Kidney tubule cell (primary cell): Measurements from ENCODE around the gene ZNF236.

Source experiments
- DNase-seq: peaks from one replicate; pipeline ENCODE4 v3.0.0-alpha.2; 2018; ENCODE audit warnings: low spot score

ZNF236 gene

DNA sequence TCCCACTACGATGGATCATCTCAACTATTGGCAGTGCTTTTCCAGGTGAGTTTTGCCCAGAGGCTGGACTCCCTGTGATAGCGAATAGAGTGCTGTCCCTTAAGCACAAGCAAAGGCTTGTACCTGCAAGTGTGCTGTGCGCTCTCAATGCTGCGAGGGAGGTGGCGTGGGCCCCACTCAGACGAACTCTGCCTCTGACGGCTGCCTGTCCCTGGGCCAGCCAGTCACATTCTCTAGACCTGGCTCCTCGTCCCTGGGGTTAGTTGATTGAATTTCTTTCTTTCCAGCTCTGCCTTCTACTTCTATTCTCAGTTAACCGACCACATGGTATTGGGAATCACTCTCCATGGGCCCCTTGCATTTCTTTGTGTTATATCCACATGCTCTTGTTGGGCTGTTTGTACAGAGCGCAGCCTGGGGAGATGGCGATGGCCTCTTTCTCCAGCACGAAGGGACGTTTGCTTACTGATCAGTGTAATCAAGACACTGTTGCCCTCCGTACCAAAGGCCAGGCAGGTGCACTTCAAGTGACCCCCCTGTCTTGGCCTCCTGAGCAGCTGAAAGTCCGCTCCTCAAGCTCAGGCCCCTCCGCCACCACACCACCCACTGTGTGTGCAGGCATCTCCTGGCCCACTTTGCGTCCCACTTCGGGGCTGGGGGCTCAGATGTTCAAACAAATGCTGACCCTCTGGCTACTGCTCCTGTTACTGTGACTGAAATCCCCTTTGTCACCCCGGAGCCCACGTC, 151.3 kb downstream of the ZNF236 start:
- DNase-seq: no peak

GRCh38 chr18:76974386-76974785, 152.0 kb downstream of the ZNF236 start:
- DNase-seq: no peak

GRCh38 chr18:76975577-76976110, 153.3 kb downstream of the ZNF236 start:
- no peak for DNase-seq

DNA sequence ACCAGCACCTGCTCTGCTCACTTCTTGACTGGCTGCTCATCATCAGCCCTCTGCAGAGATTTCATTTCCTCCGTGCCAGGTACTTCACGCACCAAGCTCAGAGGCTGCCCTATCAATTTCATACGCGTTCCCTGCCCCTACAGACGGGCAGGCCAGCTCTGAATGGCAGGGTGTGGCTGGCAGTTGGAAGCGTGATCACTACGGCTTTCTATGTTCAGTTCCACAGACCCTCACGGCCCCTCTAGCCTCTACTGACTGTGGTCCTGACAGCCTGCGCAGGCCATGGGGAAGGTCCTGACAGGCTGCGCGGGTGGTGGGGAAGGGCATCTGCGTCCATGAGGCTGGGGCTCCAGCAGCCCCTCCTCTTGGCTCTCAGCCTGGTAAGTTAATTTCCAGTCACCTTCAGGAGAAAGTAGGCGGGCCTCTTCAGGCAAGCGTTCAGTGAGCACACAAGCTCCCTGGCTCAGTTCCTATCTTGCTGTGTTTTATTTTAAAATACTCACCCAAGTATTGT, 154.8 kb downstream of the ZNF236 start:
- no peak for DNase-seq

GRCh38 chr18:76977684-76978232, 155.4 kb downstream of the ZNF236 start:
- no peak for DNase-seq

- no peak for DNase-seq
Observed at GRCh38 chr18:76978616-76979015, 156.3 kb downstream of the ZNF236 start.

DNA sequence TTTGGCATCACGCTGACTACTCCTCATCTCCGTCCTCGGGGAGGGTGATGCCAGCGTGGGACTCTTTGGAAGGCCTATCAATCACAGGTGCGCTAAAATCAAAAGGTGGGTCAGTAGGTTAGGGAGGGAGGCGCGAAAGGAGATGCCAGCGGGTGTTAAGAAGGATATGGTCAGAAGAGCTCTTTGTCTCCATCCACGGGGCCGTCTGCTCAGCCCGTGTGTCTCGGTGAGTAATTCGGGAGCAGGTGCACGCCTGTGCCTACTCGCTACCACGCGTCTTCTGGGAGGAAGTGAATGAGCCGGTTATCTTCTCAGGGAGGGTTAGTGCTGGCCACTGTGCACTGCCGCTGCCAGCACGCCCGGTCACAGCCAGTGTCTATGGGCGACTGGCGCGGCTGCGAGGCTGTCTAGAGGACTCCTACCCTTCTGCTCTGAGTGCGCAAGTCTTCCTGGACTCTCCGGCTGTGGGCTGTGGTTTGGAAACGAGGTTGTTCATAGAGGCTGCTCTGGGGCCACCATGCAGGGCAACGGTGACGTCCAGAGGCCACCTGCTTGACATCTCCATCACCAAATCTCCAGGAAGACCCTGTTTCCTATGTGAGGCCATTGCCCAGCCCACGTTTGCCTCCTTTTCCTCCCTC, 156.9 kb downstream of the ZNF236 start:
- DNase-seq: no peak

DNA sequence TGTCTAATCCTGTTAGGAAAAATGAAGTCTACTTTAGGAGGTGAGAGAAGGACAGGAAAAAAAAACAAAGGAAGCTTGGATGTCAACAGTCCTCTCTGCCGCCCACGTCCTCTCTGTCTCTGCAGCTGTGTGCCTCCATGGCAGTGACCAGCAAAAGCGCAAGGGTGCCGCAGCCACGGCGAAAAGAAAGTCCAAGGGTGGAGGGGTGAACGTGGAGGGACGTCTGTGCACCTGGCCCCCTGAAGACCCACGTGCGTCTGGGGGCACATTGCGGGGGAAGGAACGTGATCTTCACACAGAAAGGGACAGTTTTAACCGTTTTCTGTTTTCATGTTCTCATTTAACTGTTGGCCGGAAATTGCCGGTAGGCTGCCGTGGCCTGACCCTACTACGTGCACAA, 157.5 kb downstream of the ZNF236 start:
- no peak for DNase-seq

GRCh38 chr18:76980663-76981395, 158.5 kb downstream of the ZNF236 start:
- DNase-seq: peak; percentile 30

DNA sequence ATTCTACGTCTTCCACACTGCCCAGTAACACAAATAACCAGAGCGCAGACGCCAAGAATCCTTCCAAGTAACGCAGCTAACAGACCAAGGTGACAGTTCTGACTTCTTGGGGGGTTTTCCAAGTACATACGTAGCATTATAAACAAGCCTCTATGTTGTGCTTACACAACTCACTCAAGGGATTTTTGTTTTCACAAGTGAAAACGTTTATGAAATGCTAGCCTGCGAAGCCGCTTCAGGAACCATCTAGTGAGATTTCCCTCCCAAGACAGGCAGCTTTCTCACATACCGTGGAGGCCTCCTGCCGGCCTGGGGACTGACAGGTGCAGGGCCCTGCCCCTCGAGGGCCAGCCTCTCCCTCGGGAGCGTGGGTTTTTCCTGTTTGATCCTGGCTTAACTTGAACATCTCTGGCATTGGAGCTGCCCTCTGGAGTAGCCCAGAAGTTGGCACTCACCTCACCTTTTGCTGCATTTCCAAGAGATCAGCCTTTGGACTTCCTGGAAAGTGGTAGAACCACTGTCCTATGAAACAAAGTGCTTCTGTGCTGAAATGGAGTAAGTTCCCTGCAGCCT, 159.1 kb downstream of the ZNF236 start:
- DNase-seq: no peak

DNA sequence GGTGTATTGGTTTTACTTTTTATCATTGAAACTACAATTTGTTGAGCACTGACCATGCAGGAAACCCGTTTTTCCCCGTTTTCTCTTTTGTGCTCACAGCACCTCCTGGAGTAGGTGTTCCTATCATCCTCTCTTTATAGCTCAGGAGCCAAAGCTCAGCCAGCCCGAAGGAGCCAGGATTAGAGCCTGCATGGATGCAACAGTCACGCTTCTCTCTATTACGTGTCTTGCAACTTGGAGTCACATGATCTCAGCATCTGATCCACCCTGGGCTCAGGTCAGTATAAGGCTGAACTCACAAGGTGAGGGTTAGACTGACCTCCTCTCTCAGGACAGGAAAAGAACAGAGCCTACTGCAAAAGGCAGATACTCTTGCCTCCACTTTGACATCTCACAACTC, 159.7 kb downstream of the ZNF236 start:
- DNase-seq: no peak

GRCh38 chr18:76982841-76983583, 160.7 kb downstream of the ZNF236 start:
- DNase-seq: peak; percentile 90

- DNase-seq: no peak
Observed at GRCh38 chr18:76983613-76984051, 161.3 kb downstream of the ZNF236 start.

GRCh38 chr18:76984193-76985155, 162.1 kb downstream of the ZNF236 start:
- DNase-seq: no peak

DNA sequence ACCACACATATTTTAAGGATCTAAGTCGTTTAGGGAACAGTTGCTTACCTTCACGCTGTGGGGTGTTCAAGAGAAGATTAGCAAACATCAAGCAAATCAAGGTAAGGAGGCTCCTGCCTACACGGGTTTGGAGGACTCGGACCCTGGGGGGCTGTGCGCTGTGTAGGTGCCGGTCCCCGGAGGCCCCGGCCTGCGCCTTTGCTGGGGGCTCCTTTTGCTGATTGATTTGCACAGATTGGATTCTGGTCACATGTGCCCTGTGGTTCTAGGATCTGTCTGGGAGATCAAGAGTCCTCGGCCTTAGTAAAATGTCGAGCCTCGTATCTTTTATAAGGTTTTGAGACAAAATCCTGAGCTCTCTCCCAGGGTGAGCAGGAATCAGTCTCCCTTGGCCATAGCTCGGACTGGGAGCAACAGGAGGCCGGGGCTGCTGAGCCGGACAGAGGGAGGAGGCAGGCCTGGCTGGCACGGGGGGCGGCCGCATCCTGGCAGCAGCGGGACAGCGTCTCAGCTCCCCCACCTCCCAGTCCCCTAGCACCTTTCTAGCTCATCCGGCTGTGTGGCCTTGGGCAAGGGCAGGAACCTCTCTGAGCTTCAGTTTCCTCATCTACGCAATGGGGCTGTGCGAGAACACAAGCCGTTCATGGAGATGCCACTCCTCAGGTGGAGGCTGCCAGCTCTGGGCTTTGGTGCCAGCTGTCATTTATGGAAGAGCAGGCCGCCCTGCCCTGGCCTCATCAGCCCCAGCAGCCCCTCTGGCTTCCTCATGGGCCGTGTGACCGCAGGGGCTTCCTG, 163.0 kb downstream of the ZNF236 start:
- DNase-seq: no peak

DNA sequence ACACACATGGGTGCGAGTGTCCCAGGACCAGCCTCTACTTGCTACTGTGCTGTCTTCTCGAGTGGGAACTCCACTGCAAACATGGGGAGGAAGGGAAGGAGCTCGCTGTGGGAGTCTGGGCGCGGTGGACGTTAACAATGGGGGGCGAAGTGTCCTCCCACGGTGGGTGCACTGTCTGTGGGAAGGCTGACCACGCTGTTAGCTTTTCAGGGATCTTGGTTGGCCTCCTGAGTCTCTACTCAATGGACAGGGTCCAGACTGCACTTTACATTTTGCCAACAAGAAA, 163.5 kb downstream of the ZNF236 start:
- DNase-seq: no peak

- DNase-seq: no peak
Observed at GRCh38 chr18:76986406-76986805, 164.0 kb downstream of the ZNF236 start.

DNA sequence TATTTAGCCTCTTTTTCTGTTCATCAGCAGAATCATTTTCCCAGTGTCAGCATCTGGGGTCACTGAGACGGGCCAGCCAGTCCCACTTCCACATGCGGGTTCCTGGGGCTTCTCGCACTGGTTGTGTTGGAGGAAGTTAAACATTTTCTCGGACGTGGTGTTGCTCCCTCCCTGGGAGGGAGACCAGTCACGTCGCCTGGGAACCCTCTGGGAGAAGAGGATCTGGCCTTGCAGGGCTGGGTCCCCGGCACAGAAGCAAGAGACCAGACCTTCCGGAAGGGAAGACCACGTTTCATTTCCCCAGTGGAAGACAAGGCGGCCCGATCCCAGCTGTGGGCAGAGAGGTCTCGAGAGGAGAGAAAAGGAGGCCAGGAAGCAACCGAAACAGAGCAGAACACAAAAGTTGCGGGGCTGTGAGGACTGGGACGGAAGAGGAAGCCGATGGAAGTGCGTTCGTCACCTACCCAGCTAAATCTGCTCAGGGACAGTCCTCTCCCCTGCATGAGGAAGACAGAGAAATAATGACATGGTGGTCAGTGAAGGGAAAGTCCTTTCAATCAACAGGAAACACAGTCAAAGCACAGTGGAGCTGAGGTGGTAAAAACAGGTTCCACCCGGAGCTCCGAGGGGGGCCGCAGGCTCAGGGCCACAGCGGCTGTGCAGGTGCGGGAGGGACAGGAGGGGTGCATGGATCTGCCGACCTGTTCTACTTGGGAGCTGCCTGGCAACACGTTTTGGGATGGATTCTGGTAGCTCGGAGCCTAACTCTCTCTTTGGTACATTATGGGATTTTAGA, 165.9 kb downstream of the ZNF236 start:
- DNase-seq: peak; percentile 17
